ENCODE results near the gene XRCC4. TPM values are rescaled to one million over a fixed set of nuclear protein-coding genes. Genes with fewer than 3 reads are reported as not detected.

The XRCC4 gene
- total RNA-seq, 1 donor from 2014 or later = 5.5 TPM

DNA sequence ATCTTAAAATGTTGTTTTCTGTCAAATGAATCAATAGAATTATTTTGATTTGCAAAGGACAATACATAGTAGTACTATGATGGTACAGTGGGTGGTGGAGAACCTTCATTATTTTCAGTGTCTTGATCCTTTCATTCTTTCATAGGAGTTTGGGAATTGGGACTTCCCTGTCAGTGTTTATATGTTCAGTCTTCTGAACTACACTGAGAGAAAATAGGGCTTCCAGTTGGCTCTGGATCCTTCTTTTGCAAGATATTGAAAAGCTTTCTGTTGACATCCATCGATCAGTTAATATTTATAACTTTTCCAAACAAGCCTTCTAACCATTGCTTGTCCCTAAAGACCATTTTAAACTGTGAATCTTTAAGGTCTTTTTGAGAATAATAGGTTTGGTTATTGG is 94.7 kb downstream of the XRCC4 start:
- TF ChIP-seq, protein P1, sequence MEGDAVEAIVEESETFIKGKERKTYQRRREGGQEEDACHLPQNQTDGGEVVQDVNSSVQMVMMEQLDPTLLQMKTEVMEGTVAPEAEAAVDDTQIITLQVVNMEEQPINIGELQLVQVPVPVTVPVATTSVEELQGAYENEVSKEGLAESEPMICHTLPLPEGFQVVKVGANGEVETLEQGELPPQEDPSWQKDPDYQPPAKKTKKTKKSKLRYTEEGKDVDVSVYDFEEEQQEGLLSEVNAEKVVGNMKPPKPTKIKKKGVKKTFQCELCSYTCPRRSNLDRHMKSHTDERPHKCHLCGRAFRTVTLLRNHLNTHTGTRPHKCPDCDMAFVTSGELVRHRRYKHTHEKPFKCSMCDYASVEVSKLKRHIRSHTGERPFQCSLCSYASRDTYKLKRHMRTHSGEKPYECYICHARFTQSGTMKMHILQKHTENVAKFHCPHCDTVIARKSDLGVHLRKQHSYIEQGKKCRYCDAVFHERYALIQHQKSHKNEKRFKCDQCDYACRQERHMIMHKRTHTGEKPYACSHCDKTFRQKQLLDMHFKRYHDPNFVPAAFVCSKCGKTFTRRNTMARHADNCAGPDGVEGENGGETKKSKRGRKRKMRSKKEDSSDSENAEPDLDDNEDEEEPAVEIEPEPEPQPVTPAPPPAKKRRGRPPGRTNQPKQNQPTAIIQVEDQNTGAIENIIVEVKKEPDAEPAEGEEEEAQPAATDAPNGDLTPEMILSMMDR (IDR thresholded peaks at IDR 0.05) = no peak
- Mint-ChIP-seq H3K27ac (ENCODE audit: unreplicated experiment) (no peak overlapping the region), H3K36me3 (ENCODE audit: low read depth) (no peaks in the 10 kb centered on the region), H3K4me3 (ENCODE audit: unreplicated experiment) (no peak overlapping the region), H3K27me3 (ENCODE audit: low read depth) (no peaks in the 10 kb centered on the region), H3K9me3 (ENCODE audit: low read depth) (no peaks in the 10 kb centered on the region), H3K4me1 (ENCODE audit: low read depth) (no peaks in the 10 kb centered on the region)
- no peak for DNase-seq (ENCODE audit: low spot score)

DNA sequence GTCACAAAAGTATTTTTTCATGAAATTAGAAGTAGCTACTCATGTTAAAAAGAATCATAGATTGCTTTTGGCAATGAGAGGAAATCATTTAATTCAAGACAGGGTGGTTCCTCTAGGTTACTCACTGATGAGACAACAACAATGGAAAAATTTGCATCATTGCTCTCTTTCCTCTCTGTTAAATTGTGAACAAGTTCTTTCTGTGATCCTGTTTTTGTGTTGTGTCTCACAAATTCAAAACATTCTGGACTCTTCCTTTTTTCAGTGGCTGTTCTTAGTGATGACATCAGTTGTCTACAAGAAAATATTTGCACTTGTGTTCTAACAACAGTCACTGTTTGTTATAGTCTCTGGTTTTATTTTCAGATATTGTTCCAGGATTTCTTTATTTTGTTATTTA is 95.3 kb downstream of the XRCC4 start:
- H3K27ac Mint-ChIP-seq (ENCODE audit: unreplicated experiment) = no peak overlapping the region
- no peaks in the 10 kb centered on the region for H3K36me3 Mint-ChIP-seq (ENCODE audit: low read depth)
- H3K4me1 Mint-ChIP-seq (ENCODE audit: low read depth) = no peaks in the 10 kb centered on the region
- no peak overlapping the region for H3K4me3 Mint-ChIP-seq (ENCODE audit: unreplicated experiment)
- H3K9me3 Mint-ChIP-seq (ENCODE audit: low read depth) = no peaks in the 10 kb centered on the region
- DNase-seq (ENCODE audit: low spot score) = no peak
- TF ChIP-seq, protein P1 (IDR thresholded peaks at IDR 0.05) = no peak
- H3K27me3 Mint-ChIP-seq (ENCODE audit: low read depth) = no peaks in the 10 kb centered on the region

DNA sequence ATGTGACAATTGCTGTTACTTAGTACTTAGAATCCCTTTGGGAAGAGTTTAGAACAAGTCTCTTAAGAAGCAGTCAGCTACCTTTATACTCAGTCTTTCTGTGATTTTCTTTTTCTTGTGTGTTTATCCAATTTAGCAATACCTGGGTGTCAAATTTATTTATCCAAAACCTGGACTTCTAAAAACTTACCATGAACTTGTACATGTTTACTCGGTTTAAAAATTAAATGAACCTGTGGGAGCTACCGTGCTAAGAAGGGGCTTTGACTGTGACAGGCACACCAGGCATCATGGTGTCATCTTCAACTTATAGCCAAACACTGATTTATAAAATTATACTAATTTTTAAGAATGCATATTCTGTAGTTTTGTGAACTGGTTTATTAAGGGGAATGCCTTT is 96.5 kb downstream of the XRCC4 start:
- Mint-ChIP-seq H3K27me3 (ENCODE audit: low read depth) (no peaks in the 10 kb centered on the region), H3K9me3 (ENCODE audit: low read depth) (no peaks in the 10 kb centered on the region), H3K36me3 (ENCODE audit: low read depth) (no peaks in the 10 kb centered on the region), H3K4me3 (ENCODE audit: unreplicated experiment) (no peak overlapping the region), H3K27ac (ENCODE audit: unreplicated experiment) (no peak overlapping the region), H3K4me1 (ENCODE audit: low read depth) (no peaks in the 10 kb centered on the region)
- DNase-seq (ENCODE audit: low spot score) = no peak
- TF ChIP-seq, protein P1 (IDR thresholded peaks at IDR 0.05) = no peak

DNA sequence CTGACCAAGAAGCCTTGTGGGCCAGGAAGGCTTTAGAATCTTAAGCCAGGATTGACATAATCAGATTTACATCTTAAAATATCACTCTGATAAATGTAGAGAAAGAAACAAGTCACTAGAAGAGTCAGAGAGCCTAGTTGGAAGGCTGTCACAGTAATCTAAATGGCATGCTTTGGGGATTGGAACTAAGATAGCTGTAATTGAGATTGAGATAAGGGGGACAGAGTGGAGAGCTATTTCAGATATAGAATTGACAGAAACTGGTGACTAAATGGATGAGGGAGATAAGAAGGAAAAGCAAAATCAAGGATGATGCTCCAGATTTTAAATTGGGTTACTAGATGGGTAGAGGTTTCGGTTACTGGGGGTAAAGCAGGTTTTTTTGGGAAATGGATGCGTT is 100.5 kb downstream of the XRCC4 start:
- Mint-ChIP-seq H3K27ac (ENCODE audit: unreplicated experiment) (no peak overlapping the region), H3K9me3 (ENCODE audit: low read depth) (no peaks in the 10 kb centered on the region), H3K36me3 (ENCODE audit: low read depth) (no peaks in the 10 kb centered on the region), H3K27me3 (ENCODE audit: low read depth) (no peaks in the 10 kb centered on the region), H3K4me1 (ENCODE audit: low read depth) (no peaks in the 10 kb centered on the region), H3K4me3 (ENCODE audit: unreplicated experiment) (no peak overlapping the region)
- TF ChIP-seq, protein P1 (IDR thresholded peaks at IDR 0.05) = no peak
- no peak for DNase-seq (ENCODE audit: low spot score)

DNA sequence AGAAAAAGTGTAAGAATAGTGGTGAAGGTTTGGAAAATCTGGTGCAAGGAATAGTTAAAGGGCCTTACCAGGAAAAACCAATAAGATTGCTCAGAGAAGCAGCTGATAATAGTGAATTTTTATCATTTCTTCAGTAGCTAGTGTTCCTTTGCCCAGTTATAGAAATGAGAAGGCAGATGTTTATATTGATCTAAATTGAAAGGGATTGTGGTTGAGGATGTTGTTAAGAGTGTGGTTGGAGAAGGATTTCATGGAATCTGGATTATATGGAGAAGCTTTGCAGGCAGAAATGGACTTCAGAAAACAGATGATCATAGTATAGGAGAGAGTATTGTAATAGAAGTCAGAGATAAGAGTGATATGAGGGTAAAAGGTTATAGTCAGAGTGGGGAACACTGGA is 102.6 kb downstream of the XRCC4 start:
- Mint-ChIP-seq H3K27me3 (ENCODE audit: low read depth) (no peaks in the 10 kb centered on the region), H3K4me3 (ENCODE audit: unreplicated experiment) (no peak overlapping the region), H3K4me1 (ENCODE audit: low read depth) (no peaks in the 10 kb centered on the region), H3K27ac (ENCODE audit: unreplicated experiment) (no peak overlapping the region), H3K9me3 (ENCODE audit: low read depth) (peaks cover under 1% of the 10 kb centered on the region), H3K36me3 (ENCODE audit: low read depth) (no peaks in the 10 kb centered on the region)
- TF ChIP-seq, protein P1 (IDR thresholded peaks at IDR 0.05) = no peak
- DNase-seq (ENCODE audit: low spot score) = no peak
